SW480 (cell line): ENCODE measurements around the gene NPTX2.
"Not testable (repeated sequence)": the region's sequence is repeated elsewhere in the genome, so short reads cannot be mapped to it uniquely, and the experiment has no call there.

ENCODE experiments used
- DNase-seq: peaks from one replicate; pipeline ENCODE4 v3.0.0-alpha.2; 2016; ENCODE audit warnings: low spot score

The NPTX2 gene, protein sequence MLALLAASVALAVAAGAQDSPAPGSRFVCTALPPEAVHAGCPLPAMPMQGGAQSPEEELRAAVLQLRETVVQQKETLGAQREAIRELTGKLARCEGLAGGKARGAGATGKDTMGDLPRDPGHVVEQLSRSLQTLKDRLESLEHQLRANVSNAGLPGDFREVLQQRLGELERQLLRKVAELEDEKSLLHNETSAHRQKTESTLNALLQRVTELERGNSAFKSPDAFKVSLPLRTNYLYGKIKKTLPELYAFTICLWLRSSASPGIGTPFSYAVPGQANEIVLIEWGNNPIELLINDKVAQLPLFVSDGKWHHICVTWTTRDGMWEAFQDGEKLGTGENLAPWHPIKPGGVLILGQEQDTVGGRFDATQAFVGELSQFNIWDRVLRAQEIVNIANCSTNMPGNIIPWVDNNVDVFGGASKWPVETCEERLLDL

GRCh38 chr7:98617051-98617959 is at the start of gene NPTX2:
TSS of gene NPTX2 (plus strand) at chr7:98617285. CDS start at chr7:98617462, 177 bp downstream.
- DNase-seq = peak; percentile 78

DNA sequence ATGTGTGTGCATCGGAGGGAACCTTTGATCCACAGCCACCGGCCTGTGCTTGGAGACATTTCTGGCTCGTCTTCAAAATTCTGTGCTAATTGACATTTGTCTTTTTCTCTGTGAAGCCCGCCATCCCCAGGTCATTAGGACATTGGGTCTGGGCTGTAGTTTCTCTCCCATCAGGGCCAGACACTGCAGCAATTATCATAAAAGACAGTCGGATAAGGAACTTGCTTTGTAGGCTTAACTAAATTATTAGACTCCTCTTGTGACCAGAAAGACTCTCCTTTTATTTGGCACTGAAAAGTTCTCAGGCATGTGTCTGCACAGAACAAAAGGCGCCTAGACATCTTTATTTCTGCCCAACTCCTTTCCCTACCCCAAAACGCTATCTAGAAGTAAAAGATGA is 49.1 kb upstream of the NPTX2 start:
- DNase-seq = no peak

GRCh38 chr7:98568891-98569290 is 48.2 kb upstream of the NPTX2 start:
- no peak for DNase-seq

DNA sequence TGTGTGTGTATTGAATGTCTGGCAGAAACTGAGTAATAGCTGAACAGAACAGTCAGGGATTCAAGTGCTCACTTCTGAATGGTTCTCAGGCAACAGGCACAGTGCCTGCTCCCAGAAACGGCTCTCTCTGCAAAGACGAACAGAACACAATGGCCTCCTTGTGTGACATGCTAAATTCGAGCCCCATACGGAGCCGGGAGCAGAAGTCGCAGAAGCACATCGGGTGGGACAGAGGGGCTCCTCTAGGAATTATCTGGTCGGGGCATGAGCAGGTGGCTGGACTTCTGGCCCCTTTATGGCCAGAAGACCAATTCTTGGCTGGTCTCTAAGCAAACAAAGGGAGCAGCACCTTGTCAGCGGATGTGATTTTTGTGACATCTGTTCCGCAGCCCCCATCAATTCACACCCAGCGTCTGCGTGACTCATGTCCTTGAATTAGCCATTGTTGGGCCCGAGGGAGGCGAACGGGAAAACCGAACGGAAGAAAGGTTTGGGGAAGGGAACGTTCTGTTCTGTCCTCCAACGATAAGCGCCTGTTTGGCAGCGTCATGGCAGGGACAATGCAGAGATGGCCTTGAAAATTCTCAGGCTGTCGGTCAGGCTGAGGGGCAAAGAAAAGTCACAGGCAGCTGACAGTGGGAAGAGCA is 47.3 kb upstream of the NPTX2 start:
- peak; percentile 65 for DNase-seq

DNA sequence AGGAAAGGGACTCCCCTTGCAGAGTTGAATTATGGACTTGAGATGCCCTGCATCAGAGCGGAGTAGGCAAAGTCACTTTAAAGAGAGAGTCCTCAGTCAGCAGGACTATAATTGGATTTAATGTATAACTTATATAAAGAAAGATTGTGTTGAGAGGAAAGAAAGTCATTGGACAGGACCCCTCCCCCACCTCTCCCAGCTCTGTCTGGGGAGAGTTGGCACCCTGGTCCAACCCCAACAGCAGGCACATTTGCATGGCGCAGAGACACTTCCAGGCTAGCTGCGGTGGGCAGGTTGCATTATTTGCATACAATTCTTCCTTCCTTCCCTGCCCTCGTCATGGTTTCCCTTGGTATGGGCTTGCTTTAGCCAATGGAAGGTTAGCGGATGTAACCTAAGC is 46.1 kb upstream of the NPTX2 start:
- DNase-seq = no peak

- DNase-seq = no peak
These were observed 45.1 kb upstream of the NPTX2 start for GRCh38 chr7:98571986-98572385.

DNA sequence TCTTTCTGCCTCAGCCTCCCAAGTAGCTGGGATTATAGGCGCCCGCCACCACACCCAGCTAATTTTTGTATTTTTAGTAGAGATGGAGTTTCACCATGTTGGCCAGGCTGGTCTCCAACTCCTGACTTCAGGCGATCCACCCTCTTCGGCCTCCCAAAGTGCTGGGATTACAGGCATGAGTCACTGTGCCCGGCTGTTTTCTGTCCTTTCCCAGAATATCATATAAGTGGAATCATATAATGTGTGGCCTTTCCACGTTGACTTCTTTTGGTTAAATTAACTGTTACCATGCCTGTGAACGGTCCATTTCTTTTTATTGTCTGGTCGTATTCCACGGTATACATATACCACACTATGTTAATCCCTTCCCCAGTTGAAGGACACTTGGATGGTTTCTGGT is 44.4 kb upstream of the NPTX2 start:
- not testable (repeated sequence) for DNase-seq

DNA sequence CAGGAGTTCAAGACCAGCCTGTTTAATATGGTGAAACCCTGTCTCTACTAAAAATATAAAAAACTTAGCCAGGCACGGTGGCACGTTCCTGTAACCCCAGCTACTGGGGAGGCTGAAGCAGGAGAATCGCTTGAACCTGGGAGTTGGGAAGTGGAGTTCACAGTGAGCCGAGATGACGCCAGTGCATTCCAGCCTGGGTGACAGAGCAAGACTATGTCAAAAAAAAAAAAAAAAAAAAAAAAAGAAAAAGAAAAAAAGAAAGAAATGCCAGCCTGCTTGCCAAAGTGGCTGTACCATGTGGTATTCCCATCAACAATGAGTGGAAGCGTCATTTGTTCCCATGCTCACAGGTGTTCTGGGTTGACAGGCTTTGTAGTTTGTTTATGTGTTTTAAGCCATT is 43.3 kb upstream of the NPTX2 start:
- no peak for DNase-seq

DNA sequence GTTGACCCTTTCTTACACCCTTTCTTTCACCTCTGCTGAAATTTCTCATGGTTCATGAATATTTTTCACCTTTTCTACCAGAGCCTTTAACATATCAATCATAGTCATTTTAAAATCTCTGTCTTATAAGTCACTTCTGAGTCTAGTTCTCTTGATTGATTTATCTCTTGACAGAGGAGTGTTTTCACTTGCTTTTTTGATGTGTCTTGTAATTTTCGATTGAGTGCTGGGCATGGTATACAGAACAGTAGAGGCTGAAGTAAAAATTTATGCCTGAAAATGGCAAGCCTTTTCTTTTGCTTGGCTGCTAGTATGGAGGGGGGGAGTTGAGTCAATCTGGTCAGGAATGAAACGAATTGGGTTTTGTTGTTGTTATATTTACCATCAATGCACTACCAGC is 41.2 kb upstream of the NPTX2 start:
- no peak for DNase-seq

- DNase-seq = no peak
These were observed 32.3 kb upstream of the NPTX2 start for GRCh38 chr7:98584830-98585229.

- no peak for DNase-seq
These were observed 25.2 kb upstream of the NPTX2 start for GRCh38 chr7:98591926-98592325.

GRCh38 chr7:98594348-98594747 is 22.7 kb upstream of the NPTX2 start:
- no peak for DNase-seq

DNA sequence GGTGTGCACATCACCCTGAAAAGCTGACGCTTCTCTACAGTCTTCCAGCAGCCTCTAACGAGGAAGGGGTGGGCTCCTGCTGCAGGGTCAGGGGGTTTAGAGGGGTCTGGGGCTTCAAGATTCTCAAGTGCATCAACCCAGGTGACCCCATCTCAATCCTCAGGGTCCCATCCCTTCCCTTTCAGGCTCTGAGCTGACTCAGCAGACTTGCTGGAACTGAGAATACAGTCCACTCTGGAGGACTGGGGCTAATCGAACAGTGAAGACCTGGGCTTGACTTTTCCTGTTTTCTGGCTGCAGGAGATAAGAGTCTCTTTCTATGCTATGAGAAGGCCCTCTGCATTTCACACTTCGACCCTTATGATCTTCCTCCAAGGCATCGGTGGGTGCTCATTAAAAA is 22.3 kb upstream of the NPTX2 start:
- no peak for DNase-seq

DNA sequence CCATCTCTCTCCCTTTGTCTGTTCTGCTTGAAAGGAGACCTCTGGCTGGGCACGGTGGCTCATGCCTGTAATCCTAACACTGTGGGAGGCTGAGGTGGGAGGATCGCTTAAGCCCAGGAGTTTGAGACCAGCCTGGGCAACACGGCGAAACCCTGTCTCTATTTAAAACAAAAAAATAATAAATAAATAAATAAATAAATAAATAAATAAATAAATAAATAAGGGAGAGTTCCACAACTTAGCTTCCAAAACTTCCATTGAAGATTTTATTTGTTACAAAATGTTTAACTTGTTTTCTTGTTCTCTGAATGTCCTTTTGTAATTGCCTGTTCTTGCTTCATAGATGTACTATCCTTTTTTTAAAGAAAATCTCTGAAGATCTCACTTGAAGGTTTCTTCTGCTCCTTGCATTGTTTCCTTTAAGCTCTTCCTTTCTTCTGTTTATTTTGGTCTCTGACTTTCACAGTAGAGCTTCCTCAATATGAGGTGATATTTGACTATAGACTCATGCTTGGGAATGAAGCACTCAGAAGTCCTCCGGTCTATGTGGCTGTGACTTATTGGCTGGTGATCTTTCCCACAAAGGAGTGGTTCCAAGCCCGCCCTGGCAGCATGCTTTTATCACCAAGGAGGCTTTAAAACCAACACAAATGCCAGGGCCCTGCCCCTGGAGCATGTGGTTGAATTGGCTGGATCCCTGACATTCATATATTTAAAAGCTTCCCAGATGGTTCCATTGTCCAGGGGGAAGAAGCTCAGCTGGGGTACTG is 18.1 kb upstream of the NPTX2 start:
- DNase-seq = peak; percentile 52

GRCh38 chr7:98599886-98600285 is 17.2 kb upstream of the NPTX2 start:
- no peak for DNase-seq

DNA sequence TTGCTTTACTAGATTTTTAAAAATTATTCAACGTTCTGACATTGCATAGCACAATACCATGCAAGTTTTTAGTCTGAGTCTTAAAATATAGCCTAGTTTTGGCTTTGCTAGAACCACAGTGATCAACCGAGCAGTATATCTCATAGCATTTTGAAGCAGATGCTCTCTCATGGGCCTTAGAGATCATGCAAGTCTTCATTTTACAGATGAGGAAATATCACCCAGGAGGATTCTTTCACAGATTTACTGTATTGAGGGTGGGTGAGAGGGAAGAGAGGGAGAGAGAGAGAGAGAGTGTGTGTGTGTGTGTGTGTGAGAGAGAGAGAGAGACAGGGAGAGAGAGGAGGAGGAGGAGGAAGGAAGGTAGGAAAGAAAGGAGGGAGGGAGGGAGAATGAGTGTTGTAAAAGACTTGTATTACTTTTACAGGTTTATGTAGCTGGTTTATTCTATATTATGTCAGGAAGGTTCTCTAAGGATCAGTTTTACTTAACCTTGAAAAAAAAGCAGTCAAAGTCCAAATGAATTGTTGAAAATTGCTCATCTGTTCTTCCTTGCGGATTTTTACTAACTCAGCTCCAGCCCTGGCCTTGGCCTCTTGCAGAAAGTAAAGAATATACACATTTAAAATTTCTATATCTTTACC is 14.2 kb upstream of the NPTX2 start:
- DNase-seq = no peak

DNA sequence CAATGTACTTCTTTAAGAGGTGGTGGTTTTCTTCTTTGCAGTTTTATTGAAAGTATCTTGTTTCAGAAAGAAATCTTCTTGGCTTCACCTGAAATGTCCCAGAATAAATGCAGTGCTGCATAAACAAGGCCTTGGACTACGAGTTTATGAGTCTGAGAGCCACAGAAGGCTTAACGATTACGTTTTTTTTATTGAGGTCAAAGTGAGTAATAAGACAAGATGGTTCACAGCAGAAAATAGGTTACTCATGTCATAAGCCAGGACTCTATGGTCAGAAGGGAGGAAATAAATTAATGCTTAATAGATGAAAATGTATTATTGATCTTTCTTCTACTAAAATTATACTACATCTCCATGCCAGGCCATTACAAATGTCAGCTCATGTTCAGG is 13.7 kb upstream of the NPTX2 start:
- DNase-seq = no peak

GRCh38 chr7:98613601-98614425 is 3.3 kb upstream of the NPTX2 start:
- DNase-seq = peak; percentile 48

GRCh38 chr7:98616381-98617050 is 569 bp upstream of the NPTX2 start:
- DNase-seq = no peak

DNA sequence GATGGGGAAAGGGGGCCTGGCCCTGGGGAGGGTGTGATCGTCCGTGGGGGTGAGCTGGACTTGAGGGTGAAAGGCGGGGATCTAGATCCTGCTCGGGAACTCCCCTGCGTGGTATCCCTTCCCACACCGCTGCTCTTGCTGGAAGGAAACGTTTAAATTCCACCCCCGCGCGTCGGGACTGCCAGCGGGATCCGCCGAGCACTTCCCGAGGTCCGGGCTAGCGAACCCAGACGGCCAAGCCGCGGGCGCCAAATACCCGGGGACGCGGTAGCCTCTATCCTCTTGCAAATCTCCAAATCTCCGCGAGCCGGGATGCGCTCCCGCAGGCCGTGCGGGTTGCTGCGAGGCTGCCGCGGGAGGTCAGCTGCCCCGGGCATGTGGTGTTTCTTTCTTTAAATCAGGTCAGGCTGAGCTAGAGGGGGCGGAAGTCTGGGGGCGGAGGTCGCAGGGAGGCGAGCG is 904 bp downstream of the NPTX2 start:
- DNase-seq = no peak
